Stimulated activated naive CD8-positive, alpha-beta T cell treated with anti-CD3 and anti-CD28 coated beads, Interleukin-15, amount 100 ng/mL, for 72 hours (primary cell): ENCODE results near the gene AGBL2.

Source experiments
- ATAC-seq: fragments of 150-1000 bp; cut with Tn5 transposase; 2 replicates; pipeline ENCODE4 v1.10.0; 2021; ENCODE audit warnings: mild to moderate bottlenecking, moderate library complexity
- DNase-seq, 2 donors: peaks; one replicate each; pipeline ENCODE4 v3.0.0; 2021 to 2022
- H3K27ac Mint-ChIP-seq, 2 donors: one replicate each; pipeline ENCODE4 v1.8.0; 2022; ENCODE audit warnings: mild to moderate bottlenecking in 2 of 2, mixed read lengths in 2 of 2, moderate library complexity in 2 of 2
- H3K27me3 Mint-ChIP-seq: one replicate; pipeline ENCODE4 v1.8.0; 2022; ENCODE audit warnings: mixed read lengths
- H3K4me1 Mint-ChIP-seq: one replicate; pipeline ENCODE4 v1.8.0; 2022; ENCODE audit warnings: mild to moderate bottlenecking, mixed read lengths
- H3K4me3 Mint-ChIP-seq, 2 donors: one replicate each; pipeline ENCODE4 v1.8.0; 2022; ENCODE audit warnings: mild to moderate bottlenecking in 2 of 2, mixed read lengths in 2 of 2, moderate library complexity in 1 of 2
- H3K9me3 Mint-ChIP-seq, 2 donors: one replicate each; pipeline ENCODE4 v1.8.0; 2022; ENCODE audit warnings: mixed read lengths in 2 of 2

The AGBL2 gene

GRCh38 chr11:47616726-47617416, 98.3 kb downstream of the AGBL2 start:
- DNase-seq = no peak
- no peaks in the 10 kb centered on the region for H3K4me1 Mint-ChIP-seq
- H3K27me3 Mint-ChIP-seq = no peaks in the 10 kb centered on the region
- no peaks in the 10 kb centered on the region for H3K9me3 Mint-ChIP-seq
- H3K4me3 Mint-ChIP-seq = no peak overlapping the region
- no peak for ATAC-seq
- H3K27ac Mint-ChIP-seq = no peak overlapping the region

DNA sequence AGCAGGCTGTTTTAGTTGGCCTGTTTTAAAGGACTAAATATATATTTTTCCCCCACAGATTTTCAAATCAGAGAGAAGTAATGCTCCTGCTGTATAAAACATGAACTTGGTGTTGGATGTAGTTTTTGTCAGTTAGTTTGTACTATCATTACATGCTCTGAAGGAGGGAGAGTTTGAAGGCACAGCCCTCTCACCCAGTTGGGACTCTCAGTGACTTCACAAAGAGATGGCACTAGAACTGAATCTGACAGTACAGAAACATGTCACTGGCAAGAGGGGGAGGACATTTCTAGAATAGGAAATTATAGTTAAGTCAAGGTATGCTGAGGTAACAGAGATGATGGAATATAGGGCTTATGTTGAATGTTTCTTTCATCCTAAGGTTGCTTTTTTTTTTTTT, 99.9 kb downstream of the AGBL2 start:
- no peaks in the 10 kb centered on the region for H3K9me3 Mint-ChIP-seq
- DNase-seq = no peak

GRCh38 chr11:47611348-47611794, 103.8 kb downstream of the AGBL2 start:
- Mint-ChIP-seq H3K9me3 (no peaks in the 10 kb centered on the region), H3K27me3 (no peaks in the 10 kb centered on the region), H3K4me3 (no peak overlapping the region), H3K4me1 (no peaks in the 10 kb centered on the region), H3K27ac (no peak overlapping the region)
- ATAC-seq = no peak
- DNase-seq = no peak

More for the DNA sequence above, 99.9 kb downstream of the AGBL2 start:
- Mint-ChIP-seq H3K4me3 (no peak overlapping the region), H3K27ac (peak overlapping the region in 1 of 2 donors; percentile 89), H3K27me3 (no peaks in the 10 kb centered on the region), H3K4me1 (no peaks in the 10 kb centered on the region)
- ATAC-seq = no peak

DNA sequence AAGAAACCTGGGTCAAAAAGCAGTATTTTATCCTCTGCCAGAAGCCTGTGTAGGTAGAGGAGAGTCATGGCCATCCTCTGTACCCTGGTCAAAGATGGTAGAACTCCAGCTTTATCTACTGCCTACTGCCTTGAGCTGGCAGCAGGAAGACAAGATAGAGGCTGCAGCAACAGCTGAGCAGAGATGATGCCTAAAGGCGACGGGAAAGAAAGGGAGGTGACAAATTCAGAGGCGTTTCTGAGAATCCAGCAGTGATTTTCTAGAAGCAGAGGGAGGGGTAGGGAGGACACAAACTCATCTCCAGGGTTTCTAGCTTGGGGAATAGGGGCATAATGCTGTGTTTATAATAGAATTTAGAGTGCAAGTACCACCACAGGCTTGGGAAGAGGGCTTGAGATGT, 105.5 kb downstream of the AGBL2 start:
- Mint-ChIP-seq H3K27me3 (no peaks in the 10 kb centered on the region), H3K4me1 (no peaks in the 10 kb centered on the region), H3K9me3 (no peaks in the 10 kb centered on the region), H3K27ac (no peak overlapping the region), H3K4me3 (no peak overlapping the region)
- no peak for DNase-seq
- ATAC-seq = no peak
